ENCODE results near the gene ACTL8.

GRCh38 chr1:17867470-17867869 is 112.3 kb downstream of the ACTL8 start:
- TF ChIP-seq POLR2AphosphoS5 (IDR thresholded peaks at IDR 0.05) (no peak), CTCF (IDR thresholded peaks at IDR 0.05 in 8 of 11, conservative IDR thresholded peaks at IDR 0.05 in 3 of 11) (no peak), POLR2A (IDR thresholded peaks at IDR 0.05) (no peak)
